NCI-H2196 treated with DMSO at 0.1 percent for 48 hours (cell line): ENCODE results near the gene PLEKHG3.

Experiments used
- DNase-seq: peaks from one replicate; lab custom pipeline; 2025; ENCODE audit not compliant: unreplicated experiment; lab: John Stamatoyannopoulos, UW

Gene PLEKHG3

DNA sequence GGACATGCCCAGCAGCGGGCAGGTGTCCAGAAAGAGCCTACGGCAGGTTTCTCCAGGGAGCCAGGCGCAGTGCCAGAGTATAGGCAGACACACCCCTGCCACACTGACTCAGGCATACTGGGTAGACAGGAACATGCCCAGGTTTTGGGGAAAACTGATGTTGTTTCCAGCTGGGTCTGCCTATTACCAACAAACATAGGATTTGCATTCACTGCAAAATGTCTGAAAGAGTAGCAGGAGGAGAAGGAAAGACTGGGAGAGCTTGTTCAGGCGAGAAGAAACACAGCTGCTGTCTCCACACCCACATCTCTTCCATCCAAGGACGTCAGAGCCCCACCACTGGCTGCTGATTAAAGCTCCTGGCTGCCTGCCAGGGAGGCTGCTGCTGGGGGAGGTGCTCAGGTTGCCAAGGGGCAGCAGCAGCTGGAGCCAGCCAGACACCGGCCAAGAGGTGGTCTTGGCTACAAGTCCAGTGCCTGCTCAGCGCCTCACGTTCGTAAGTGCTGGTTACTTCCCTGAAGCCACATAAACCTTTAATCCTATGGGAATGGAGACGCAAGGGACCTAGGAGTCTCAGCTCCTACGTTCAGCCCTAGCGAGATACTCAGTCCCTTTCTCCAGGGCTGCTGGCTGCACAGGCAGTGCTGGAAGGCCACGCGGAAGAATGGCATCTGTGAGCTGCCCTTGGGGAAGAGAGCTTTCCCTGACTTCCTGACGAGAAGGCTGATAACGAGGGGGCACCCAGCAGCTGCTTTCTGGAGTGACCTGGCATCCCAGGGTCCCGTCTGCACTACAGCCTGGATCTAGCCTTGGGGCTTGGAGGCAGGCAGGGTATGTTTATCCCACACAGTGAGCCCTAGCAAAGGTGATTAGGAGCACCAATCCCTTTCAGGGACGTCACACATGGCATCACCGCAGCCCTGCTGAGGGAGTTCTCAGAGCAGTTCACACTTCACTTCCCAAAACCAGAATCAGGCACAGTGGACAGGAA is 58.1 kb downstream of the PLEKHG3 start:
- DNase-seq = peak; percentile 81

DNA sequence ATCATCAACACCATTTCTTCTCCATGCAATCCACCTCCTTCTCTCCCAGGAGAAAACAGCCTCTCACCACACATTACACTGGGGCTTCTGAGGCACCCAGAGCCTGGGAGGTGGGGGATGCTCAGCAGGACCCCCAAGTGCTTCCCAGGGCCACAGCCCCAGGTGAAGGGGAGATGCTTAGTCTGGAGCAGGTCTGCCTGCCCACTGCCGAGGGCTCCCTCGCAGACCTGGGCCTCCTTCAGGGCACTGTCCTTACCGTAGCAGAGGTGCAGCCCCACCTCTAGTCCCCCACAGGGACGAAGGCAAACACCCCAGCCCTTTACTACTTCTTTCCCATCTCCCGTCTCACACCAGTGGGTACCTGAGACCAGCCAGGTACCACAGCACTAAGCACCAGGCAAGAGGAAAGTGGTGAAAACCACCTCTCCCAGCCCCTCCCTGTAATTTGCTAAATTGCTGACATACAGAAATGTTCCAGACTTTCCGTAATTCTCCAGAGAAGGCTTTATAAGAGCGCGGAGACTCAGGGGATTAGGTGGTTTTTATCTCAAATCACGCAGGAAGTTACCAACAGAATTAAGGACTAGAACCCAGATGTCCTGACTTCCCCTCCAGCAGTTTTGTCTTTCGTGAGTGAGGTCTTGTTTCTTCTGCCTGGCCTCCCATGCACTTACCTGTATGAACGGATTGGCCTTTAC is 59.0 kb downstream of the PLEKHG3 start:
- DNase-seq = no peak

DNA sequence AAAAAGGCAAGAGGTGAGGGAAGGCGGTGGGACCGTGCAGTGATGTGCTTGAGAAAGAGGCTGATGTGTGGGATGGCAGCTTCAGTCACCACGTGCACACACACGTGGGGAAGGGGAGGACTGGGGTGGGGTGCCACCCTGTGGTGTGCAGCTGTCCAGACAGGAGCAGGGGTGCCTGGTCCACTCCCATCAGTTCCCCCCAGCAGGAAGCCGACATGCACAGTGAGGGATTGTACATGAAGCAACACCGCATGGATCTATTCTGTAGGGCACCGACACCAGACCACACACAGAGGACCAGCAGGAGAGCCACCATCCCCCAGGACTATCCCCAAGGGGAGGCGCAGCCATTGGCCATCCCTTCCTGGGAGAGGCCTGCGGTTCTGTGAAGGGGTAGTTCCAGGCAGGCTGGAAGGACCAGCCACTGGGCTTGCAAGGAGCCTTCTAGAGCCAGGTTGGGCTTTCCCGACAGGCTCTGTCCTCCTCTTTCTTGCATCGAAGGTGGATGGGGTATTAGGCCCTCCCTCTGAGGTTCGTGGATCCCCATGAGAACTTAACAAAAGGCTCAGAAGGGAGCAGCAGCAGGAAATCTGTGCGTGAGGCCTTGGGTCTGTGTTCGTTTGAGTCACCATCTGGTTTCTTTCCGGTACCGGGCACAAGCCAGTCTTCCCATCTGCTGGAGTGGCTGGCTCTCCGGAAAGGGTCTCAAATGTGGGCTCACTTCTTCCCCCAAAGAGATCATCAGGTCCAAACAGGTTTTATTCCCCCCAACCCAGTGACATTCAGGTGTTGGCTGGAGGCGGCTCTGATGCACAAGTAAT is 59.8 kb downstream of the PLEKHG3 start:
- no peak for DNase-seq

DNA sequence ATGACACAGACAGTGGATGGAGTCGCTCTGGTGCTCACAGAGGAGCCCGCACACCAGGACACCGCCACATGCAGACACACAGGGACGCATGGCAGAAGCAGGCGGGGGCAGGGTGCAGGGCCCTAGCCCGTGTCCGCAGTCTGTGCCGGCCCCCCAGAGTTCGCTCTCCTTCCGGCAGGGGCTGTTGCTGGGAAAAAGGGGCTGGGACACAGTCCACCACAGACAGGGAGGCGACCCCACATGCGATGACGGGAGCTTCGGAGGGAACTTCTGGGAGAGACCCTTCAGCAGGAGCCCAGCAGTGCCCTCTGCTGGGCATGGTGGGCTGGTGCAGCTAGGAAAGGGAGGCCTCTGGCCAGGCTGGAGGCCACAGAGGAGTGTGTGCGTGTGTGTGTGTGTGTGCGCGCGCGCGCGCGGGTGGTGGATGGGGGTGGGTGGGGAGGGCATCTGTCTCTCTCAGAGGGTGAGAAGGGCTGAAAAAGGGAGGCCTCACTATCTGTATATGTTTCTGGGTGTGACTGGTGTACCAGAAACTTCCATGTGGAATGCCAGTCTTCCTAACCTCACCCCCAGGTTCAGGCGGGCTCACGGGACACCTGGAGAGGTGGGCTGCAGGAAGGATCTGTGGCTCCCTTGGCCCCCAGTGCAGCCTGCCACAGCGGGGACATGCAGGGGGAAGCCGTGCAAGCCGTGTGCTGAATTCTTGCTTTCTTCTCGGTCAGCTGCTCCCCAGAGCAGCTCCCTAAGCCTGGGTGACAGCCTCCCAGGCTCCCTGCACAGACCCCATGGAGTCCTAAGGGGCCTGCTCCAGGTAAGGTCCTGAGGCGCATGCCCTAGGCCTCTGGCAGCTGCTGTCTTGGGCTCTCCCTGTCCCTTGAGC is 60.7 kb downstream of the PLEKHG3 start:
- peak; percentile 24 for DNase-seq

DNA sequence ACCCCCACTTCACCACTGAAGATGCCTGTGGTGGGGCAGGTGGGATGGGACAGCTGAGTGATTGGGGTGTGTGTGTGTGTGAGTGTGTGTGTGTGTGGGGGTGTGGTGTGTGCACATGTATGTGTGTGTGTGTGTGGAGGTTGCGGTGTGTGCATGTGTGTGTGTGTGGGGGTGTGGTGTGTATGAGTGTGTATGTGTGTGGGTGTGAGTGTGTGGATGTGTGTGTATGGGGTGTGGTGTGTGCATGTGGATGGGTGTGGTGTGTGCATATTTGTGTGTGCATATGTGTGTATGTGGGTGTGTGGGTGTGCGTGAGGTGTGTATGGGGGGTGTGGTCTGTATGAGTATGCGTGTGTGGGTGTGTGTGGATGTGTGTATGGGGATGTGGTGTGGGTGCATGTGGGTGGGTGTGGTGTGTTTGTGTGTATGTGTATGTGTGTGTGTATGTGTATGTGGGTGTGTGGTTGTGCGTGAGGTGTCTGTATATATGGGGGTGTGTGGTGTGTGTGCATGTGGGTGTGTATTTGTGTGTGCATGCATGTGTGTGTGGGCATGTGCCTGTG is 61.6 kb downstream of the PLEKHG3 start:
- no peak for DNase-seq

DNA sequence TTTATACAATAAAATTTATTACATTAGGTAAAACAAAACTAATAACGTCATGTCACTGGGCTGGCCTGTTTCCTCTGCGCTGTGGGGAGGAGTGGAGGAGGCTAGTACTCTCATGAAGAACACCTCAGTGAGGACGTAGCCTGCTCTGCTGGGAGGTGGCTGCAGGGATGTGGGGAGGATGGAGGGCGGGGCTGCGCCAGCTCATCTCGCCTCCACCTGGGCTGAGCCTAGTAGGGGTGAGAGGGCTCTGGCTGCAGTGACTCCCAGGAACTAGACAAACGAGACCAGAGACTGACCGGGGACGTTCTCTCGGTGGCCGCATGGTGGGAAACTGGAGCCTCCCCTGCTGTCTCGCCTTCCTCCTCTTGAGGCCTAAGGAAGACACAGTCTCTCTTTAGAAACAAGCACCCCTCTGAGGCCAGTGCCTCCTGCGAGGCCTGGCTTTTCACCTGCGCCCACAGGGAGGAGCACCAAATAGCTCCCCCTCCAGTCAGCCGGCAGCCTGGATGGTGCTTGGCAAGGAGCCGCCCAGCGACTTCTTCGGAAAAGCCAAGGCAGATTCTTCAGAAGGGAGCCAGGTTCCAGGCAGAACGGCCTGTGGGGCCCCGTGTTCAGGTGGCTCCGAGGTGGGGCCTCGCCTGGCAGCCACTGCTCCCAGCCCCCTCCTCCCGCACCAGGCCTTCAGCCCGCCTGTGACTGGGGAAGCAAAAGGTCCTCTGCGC is 62.4 kb downstream of the PLEKHG3 start:
- DNase-seq = no peak

DNA sequence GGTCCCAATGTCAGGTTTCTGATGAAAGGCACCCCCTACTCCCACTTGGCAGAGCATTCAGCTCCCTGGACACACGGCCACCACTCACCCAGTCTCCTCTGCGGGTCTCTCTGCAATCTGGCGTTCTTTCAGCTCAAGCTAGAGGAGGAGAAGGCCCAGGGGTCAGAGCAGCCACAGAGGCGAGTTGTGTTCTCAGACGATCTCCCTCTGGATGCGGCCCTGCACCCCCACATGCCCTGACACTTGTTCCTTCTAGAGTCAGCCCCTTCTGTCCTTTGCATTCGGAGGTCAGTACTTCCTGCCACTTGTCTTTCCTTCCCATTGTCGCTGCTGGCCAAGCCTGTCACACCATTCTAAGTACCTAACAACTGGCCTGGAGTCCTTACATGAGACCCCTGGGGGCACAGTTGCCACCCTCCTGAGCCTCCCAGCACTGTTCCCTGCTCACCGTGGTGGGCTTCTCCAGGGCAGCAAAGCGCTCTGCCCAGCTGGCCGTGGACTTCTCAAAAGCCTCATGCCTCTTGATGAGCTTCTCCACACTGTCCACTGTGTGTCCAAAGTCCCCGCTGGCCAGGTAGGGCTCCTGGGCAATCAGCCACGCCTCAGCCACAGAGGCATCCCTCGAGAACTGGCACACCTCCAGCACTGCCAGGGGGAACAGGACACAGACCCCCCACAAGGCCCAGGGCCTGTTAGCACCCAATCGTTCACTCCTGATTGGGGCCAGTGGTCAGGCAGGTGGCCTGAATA is 63.2 kb downstream of the PLEKHG3 start:
- no peak for DNase-seq

DNA sequence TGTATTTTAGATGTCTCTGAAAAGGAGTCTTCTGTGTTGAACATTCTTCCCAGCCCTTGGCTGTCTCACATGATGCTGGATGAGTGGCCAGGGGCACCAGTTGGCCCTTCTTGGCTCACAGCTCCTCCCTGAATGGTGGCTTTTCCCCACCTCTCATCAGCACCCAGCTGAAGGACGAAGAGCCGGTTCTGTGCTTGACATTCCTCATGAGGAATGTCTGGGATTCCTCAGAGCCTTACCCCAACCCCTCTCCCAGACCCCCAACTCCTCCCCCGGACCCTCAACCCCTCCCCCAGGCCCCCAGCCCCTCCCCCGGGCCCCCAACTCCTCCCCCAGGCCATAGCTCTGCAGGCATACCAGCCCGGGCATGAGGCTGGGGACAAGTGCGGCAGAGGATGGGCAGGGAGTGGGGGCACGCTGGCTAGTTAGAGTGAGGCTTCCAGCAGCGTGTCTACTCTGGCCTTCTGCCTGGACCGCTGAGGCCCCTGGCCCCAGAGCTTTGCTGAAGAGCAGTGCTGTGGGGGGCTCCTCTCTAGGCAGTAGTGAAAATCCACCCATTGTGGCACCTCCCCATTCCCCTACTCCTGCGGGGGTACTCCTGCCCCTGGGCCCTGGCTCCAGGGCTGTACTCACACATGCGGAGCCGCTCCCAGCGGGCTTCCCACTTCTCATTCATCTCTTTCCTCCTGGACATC is 64.3 kb downstream of the PLEKHG3 start:
- DNase-seq = no peak

DNA sequence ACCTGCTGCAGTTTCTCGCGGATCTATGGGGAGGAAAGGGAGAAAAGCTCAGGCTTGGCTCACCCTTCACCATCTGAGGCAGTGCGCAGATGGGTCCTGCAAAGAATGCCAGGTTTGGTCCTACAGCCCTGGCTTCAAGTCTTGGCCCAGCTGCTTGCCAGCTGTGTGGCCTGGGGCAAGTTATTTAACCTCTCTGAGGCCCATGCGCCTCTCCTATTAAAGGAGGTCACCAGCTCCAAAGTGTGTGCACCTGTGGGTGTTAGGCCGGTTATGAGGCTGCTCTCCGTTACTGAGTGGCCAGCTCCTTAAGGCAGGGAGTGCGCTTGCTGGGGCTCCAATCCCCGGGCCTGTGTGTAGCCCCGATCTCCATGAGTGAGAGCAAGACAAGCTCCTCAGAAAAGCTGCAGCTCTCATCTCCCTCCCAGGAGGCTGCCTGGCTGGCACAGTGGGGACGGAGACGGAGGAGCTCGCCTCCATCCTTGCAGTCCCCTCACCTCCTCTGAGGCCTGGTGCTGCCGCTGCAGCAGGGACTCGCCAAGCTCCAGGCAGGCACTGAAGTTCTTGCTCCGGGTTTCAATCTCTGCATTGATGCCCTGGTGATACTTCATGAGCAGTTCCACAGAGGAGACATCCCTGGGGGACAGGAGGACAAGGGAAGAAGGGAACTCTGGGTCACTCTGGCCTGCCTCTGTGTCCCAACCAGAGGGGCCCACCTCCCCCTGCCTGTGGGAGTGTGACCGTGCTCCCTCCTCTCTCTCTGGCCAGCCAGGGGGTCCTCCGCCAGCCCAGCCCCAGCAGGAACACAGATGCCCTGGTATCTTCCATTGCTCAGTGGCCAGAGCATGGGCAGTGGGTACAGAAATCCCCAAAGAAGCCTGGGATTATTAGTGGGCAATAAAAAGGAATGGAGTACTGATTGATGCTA is 65.1 kb downstream of the PLEKHG3 start:
- no peak for DNase-seq

DNA sequence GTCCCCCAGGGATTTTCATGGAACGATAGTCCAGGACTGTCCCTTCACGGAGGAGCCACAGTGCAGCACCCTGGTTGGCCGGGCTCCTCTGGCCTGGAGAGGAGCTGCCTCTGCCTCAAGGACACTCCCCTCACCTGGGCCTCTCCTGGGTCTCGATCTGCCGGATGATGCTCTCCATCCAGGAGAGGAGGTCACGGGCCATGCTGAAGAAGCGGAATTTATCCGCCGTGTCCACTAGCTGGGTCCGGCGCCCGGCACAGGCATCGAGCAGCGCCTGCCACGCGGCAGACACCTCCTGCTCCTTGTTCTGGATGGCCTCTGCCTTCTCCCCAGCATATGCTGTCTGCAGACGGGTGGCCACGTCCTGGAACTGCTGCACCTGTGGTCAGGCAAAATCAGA is 66.5 kb downstream of the PLEKHG3 start:
- DNase-seq = no peak

DNA sequence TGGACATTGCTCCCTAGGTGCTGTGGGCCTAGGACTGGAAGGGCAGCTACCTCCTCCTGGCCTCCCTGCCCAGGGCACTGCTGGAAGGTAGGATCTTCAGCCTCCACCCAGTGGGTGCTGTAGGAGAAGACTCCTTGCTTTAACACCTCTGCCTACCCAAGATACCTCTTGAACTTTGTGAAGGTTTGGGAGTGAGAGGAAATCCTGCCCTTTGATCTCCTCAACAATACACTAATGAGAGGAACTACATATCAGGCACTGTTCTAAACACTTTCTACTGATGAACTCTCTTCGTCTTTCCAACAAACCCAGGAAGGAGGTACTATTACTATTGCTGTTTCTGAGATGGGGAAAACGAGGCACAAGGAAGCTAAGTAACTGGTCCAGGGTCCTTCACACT is 66.9 kb downstream of the PLEKHG3 start:
- DNase-seq = no peak

DNA sequence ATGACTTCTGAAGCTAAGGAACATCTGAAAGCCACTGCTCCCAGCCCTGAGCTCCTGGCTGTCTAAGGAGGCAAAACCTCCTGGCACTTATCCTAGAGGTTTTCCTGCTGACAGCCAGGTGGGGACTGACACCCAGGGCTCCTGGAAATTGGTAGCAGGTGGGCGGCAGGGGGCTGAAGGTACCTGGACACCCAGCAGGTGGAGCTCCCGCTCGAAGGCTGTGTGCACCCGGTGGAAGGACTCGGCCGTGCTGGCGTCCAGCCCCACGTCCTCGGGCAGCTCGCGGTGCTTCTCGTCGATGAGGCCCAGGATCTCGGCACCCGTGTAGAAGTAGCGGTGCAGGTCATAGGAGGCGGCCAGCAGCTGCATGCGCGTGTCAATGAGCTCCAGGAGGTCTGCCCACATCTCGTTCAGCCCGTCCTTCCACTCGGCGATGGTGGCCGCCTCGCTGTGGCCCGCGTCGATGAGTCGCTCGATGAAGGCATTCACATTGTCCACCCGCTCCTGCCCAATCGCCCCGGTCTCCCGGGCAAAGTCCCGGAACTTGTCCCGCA is 68.2 kb downstream of the PLEKHG3 start:
- no peak for DNase-seq

DNA sequence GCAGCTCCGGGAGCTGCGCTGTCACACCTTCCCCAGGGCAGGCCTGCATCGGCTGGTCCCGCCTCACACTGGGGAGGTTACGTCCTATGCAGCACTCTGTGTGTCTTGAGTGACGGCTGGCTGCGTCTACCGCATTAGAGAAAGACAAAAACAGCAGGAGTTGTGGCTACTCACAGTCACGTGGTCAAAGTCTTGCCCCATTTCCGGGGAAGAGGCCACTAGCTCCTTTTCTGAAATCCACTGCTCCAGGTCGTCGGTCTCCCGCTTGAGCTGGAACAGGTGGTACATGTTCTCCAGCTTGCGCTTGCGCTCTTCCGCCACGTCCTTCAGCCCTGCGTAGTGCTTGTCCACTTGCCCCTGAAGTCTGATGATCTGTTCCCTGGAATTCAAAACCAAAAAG is 68.8 kb downstream of the PLEKHG3 start:
- DNase-seq = no peak

DNA sequence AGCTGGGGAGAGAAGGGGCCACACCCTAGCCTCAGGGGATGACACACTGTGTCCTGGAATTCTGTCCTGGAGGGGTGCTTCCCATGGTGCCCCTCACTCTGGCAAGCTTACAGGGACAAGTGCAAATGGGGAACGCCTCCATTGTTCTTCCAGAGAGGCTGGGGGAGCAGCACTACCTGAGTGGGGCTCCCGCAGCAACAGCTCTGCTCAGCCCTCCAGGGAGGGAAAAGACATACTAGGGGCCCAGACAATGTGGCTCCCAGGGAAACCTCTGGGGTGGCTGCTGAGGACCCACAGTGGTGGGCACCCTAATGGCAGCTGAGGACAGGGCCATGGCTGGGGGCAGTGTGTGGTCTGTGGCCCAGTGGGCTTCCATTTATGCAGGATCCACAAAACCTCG is 69.4 kb downstream of the PLEKHG3 start:
- no peak for DNase-seq

DNA sequence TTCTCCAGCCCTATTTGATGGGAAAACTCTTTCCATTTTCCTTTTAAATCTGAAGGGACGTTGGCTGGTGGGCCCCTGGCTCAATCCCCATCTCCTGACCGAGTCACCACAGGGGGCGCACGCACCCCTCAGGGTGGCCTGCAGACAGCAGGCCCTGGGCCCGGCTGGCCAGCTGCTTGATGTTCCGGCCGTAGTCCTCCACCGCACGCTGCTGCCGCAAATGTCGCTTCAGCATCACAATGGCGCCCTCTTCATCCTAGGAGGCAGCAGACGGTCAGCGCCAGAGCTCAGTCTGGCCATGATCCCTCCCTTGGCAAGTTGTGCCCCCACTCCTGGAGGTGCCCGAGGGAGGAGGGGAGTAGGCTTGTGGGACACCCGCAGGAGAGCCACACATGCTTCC is 70.0 kb downstream of the PLEKHG3 start:
- DNase-seq = no peak

DNA sequence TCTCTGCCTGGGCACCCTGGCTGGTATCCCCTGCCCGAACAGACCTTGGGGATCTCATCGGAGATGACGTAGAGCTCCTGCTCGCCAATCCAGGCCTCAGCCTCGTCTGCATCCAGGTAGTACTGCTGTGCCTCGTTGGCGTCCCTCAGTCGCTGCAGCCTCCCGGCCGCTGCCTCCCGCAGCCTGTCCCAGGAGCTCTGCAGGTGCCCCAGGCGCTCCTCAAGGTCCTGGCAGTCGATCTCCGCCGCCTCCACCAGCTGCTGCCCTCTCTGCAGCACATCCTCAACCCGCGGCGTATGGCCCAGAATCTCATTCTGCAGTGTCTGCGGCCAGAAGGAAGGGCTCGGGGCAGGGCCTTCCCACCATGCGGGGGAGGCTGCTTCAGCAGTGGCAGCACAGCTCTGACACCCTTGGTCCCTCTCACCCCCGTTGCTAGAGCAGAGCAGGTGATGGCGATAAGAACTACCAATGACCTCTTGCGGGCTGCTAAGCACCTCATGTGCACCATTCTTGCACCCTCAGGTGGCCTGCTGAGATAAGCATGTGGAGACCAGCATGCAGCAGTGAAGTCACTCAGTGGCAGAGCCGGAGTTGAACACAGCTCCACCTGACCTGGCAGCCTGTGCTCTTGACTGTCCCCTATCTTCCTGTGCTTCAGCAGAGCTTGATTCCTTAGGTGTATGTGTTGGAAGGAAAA is 71.0 kb downstream of the PLEKHG3 start:
- no peak for DNase-seq
